Uterus (tissue), 4 donors: ENCODE results near the gene ENPP3. TPM values are rescaled to one million over a fixed set of nuclear protein-coding genes. Genes with fewer than 3 reads are reported as not detected.
A peak's percentile ranks its signal among the peaks of the same experiment; 100 is the strongest.

Source experiments
- DNase-seq, 2 donors: peaks; one replicate each; pipeline ENCODE4 v3.0.0-alpha.2; 2019 to 2020
- H3K27ac ChIP-seq, 2 donors: fragments of 200-600 bp; sonication (generic); 1 replicate in 1 of 2; 2 replicates in 1 of 2; pipeline ENCODE4 v1.5.1; 2016 to 2018
- H3K27me3 ChIP-seq, 2 donors: fragments of 200-600 bp; sonication (generic); one replicate each; pipeline ENCODE4 v1.5.1; 2018 to 2019; ENCODE audit warnings: control low read depth in 1 of 2
- H3K36me3 ChIP-seq, 2 donors: fragments of 200-600 bp; sonication (generic); one replicate each; pipeline ENCODE4 v1.5.1; 2019; ENCODE audit warnings: control low read depth in 1 of 2
- H3K4me1 ChIP-seq, 2 donors: fragments of 200-600 bp; sonication (generic); one replicate each; pipeline ENCODE4 v1.5.1; 2018 to 2019; ENCODE audit warnings: control low read depth in 1 of 2
- H3K4me3 ChIP-seq, 2 donors: fragments of 200-600 bp; sonication (generic); 1 replicate in 1 of 2; 2 replicates in 1 of 2; pipeline ENCODE4 v1.5.1; 2018 to 2019; ENCODE audit warnings: mild to moderate bottlenecking in 1 of 2
- H3K9me3 ChIP-seq, 2 donors: fragments of 200-600 bp; sonication (generic); one replicate each; pipeline ENCODE4 v1.5.1; 2019; ENCODE audit warnings: control low read depth in 1 of 2
- POLR2A ChIP-seq, 2 donors: fragments of 450-650 bp; IDR thresholded peaks; one replicate each; pipeline ENCODE4 v1.6.1; 2016; ENCODE audit warnings: antibody characterized with exemption in 2 of 2, mild to moderate bottlenecking in 1 of 2, moderate library complexity in 1 of 2
- intact Hi-C: fragments of 100-400 bp; cut with DNase I; formaldehyde crosslinking; loops from one replicate; pipeline ENCODE4 v1.15.1; 2023; ENCODE audit warnings: low total_unique reads
- total RNA-seq, 4 donors: library from RNA; depleted of rRNA in 3 of 4; stranded (reverse); fragments of >200 nt in 3 of 4; gene quantifications; one replicate each; pipeline versions ENCODE4 v1.1.0 to v1.2.4, GENCODE V29; 2014 to 2023
- TF ChIP-seq, protein P1 (sequence below), 4 experiments: fragments of 200-600 bp in 2 of 4; fragments of 450-650 bp in 2 of 4; sonication (generic) in 2 of 4; IDR thresholded peaks; one replicate each; pipeline ENCODE4 v1.5.1; 2016 to 2019; ENCODE audit warnings: antibody characterized with exemption in 4 of 4, mild to moderate bottlenecking in 2 of 4, moderate library complexity in 1 of 4
- donor health status: DM: yes; HTN: yes; CAD: no.

Gene ENPP3
- total RNA-seq, 4 donors from 2014 or later: 0.40 to 7.2 (median 4.2) TPM

DNA sequence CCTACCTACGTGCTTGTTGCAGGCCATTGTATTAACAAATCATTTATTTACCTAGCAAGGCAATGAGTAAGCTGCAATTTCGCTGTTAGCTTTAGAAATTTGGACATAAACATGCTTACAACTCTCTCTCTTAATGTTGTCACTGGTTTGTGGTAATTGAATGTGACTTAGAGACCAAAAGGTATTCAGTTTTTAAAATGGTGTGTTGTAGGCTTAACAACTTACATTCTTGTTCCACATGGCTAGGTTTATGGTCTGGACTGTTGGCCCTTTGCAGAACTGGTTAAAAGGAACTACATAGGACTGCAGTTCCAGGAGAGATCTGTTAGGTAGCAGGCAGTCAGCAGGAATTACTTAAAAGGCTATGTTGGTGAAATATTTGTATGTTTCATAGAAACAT lies 84.1 kb downstream of the ENPP3 start:
- Histone ChIP-seq H3K4me3 (no peak overlapping the region), H3K36me3 (no peaks in the 10 kb centered on the region), H3K27ac (no peak overlapping the region), H3K27me3 (no peaks in the 10 kb centered on the region), H3K9me3 (no peaks in the 10 kb centered on the region), H3K4me1 (no peaks in the 10 kb centered on the region)
- DNase-seq: no peak
- intact Hi-C loops: no loop called here
- TF ChIP-seq, protein P1, sequence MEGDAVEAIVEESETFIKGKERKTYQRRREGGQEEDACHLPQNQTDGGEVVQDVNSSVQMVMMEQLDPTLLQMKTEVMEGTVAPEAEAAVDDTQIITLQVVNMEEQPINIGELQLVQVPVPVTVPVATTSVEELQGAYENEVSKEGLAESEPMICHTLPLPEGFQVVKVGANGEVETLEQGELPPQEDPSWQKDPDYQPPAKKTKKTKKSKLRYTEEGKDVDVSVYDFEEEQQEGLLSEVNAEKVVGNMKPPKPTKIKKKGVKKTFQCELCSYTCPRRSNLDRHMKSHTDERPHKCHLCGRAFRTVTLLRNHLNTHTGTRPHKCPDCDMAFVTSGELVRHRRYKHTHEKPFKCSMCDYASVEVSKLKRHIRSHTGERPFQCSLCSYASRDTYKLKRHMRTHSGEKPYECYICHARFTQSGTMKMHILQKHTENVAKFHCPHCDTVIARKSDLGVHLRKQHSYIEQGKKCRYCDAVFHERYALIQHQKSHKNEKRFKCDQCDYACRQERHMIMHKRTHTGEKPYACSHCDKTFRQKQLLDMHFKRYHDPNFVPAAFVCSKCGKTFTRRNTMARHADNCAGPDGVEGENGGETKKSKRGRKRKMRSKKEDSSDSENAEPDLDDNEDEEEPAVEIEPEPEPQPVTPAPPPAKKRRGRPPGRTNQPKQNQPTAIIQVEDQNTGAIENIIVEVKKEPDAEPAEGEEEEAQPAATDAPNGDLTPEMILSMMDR (IDR thresholded peaks at IDR 0.05): no peak
- no peak for TF ChIP-seq POLR2A (IDR thresholded peaks at IDR 0.05)

DNA sequence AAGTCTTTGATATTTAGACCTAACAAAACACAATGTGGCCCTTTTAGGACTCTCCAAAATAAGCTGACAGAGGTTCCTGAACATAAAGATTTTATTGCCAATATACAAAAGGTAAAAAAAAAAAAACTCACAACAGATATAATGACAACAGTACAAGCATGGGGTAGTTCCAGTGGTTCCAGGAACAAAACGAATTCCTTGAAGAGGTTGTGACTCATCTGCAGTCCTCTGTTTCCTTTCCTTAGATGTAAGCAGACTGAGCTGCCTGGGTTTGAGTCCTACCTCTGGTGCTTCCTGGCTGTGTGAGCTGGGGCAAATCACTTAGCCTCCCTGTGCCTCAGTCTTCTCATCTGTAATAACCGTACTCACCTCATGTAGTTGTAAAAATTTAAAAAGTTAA lies 87.0 kb downstream of the ENPP3 start:
- intact Hi-C loops: no loop called here
- DNase-seq: no peak
- Histone ChIP-seq H3K27me3 (no peaks in the 10 kb centered on the region), H3K36me3 (no peaks in the 10 kb centered on the region), H3K9me3 (no peaks in the 10 kb centered on the region), H3K4me3 (no peak overlapping the region), H3K27ac (no peak overlapping the region), H3K4me1 (no peaks in the 10 kb centered on the region)
- no peak for TF ChIP-seq POLR2A (IDR thresholded peaks at IDR 0.05)
- TF ChIP-seq, protein P1 (IDR thresholded peaks at IDR 0.05): no peak

DNA sequence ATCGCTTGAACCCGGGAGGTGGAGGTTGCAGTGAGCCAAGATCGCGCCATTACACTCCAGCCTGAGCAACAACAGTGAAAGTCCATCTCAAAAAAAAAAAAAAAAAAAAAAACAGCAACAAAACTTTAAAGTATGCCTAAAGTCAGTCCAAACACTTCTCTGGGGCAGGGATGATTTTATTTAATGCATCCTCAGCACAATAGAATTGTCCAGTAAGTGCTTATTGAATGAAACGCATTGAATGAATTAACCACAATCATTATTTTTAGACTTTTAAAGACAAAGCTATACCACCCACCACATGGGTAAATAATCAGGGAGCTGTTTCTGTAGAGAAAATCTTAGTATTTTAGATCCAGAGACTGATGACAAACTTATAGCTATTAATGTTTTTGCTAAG lies 90.4 kb downstream of the ENPP3 start:
- no peaks in the 10 kb centered on the region for H3K4me1 ChIP-seq
- intact Hi-C loops: no loop called here
- no peak overlapping the region for H3K4me3 ChIP-seq
- H3K27ac ChIP-seq: no peak overlapping the region
- TF ChIP-seq, protein P1 (IDR thresholded peaks at IDR 0.05): no peak
- TF ChIP-seq POLR2A (IDR thresholded peaks at IDR 0.05): no peak
- no peaks in the 10 kb centered on the region for H3K9me3 ChIP-seq
- H3K27me3 ChIP-seq: no peaks in the 10 kb centered on the region
- DNase-seq: no peak
- no peaks in the 10 kb centered on the region for H3K36me3 ChIP-seq

DNA sequence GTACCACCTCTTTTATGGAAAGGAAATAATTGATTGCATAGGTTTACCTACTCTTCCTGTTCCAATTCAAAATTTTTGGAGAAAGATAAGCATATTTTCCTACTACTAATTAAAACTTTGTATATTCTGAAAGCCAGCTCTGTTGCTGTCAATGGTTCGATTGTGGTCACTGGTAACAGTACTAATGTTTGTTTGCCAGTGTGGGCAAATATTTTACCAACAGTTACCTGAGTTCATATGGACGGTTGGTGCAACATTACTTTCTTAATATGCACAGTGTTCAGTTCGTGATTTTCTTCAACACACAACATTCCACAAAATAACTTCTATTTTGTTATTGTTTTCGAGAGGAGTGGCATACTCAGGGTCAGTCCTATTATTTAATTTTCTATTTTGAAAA lies 90.8 kb downstream of the ENPP3 start:
- TF ChIP-seq, protein P1 (IDR thresholded peaks at IDR 0.05): no peak
- no peak for TF ChIP-seq POLR2A (IDR thresholded peaks at IDR 0.05)
- H3K27ac ChIP-seq: no peak overlapping the region
- H3K27me3 ChIP-seq: no peaks in the 10 kb centered on the region
- H3K4me1 ChIP-seq: no peaks in the 10 kb centered on the region
- no peak for DNase-seq
- intact Hi-C loops: no loop called here
- no peak overlapping the region for H3K4me3 ChIP-seq
- H3K36me3 ChIP-seq: no peaks in the 10 kb centered on the region
- H3K9me3 ChIP-seq: no peaks in the 10 kb centered on the region

DNA sequence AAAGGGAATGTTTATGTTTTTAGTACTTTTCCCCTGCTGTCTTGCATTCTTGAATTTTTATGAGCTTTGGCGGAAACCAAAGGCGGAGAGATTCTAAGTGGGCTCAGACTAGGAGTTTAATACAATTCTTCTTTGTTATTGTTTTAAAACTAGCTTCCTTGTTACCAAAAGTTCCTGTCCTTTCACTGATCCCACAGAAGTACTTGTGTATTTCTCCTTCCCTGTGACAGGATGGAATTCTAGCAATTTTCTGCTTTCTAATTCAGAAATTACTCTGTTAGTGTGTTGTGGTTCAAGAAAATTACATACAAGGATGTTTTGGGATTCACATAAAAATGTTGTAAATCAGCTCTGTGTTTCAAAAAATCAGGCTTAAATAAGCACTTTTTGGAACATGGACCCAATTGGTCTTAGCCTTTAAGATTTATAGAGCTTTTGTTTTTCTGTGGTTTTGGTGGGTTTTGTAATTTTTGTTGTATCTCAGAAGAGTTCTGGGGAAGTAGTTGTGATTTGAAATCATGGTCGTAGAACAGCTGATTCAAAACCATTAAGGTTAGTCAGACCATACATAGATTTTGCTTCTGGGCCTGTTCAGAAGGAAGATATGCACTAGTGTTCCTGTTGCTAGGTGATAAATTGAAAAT lies 91.3 kb downstream of the ENPP3 start:
- Histone ChIP-seq H3K4me3 (no peak overlapping the region), H3K36me3 (no peaks in the 10 kb centered on the region), H3K27ac (peak overlapping the region in 1 of 2 donors; percentile 34), H3K9me3 (no peaks in the 10 kb centered on the region), H3K27me3 (no peaks in the 10 kb centered on the region), H3K4me1 (no peaks in the 10 kb centered on the region)
- DNase-seq: no peak
- intact Hi-C loops: no loop called here
- TF ChIP-seq, protein P1 (IDR thresholded peaks at IDR 0.05): no peak
- no peak for TF ChIP-seq POLR2A (IDR thresholded peaks at IDR 0.05)
